HEK293T (cell line): ENCODE measurements around the gene CELF4.

Experiments
- CTCF ChIA-PET: fragments of 350-600 bp; formaldehyde crosslinking; extraction: SDS; loops from one replicate; lab custom pipeline; 2021; ENCODE audit warnings: antibody characterized with exemption, inconsistent platforms; lab: Yijun Ruan, JAX
- POLR2A ChIA-PET: fragments of 350-600 bp; formaldehyde crosslinking; extraction: SDS; loops from one replicate; lab custom pipeline; 2020; ENCODE audit warnings: antibody characterized with exemption, inconsistent platforms; lab: Yijun Ruan, JAX
- DNase-seq: peaks from one replicate; pipeline ENCODE4 v3.0.0; 2012; ENCODE audit warnings: mixed read lengths; ENCODE audit errors: extremely low spot score
- ARNT ChIP-seq: fragments of 450-650 bp; IDR thresholded peaks from 2 replicates; pipeline ENCODE4 v1.6.1; 2017; ENCODE audit warnings: mild to moderate bottlenecking
- BHLHE40 ChIP-seq: fragments of 450-650 bp; IDR thresholded peaks from 2 replicates; pipeline ENCODE4 v1.6.1; 2016; ENCODE audit warnings: mild to moderate bottlenecking, moderate library complexity, borderline replicate concordance
- CTBP1 ChIP-seq: fragments of 450-650 bp; IDR thresholded peaks from 2 replicates; pipeline ENCODE4 v1.6.1; 2016; ENCODE audit warnings: borderline replicate concordance
- ELF4 ChIP-seq: fragments of 450-650 bp; IDR thresholded peaks from 2 replicates; pipeline ENCODE4 v1.6.1; 2017; ENCODE audit warnings: antibody characterized with exemption
- FOXA1 ChIP-seq: fragments of 450-650 bp; IDR thresholded peaks from 2 replicates; pipeline ENCODE4 v1.6.1; 2016; ENCODE audit warnings: mild to moderate bottlenecking
- FOXK2 ChIP-seq: fragments of 450-650 bp; IDR thresholded peaks from 2 replicates; pipeline ENCODE4 v1.6.1; 2016; ENCODE audit warnings: mild to moderate bottlenecking
- FOXM1 ChIP-seq: fragments of 450-650 bp; IDR thresholded peaks from 2 replicates; pipeline ENCODE4 v1.6.1; 2017; ENCODE audit warnings: mild to moderate bottlenecking, borderline replicate concordance
- HDGF ChIP-seq: fragments of 450-650 bp; IDR thresholded peaks from 2 replicates; pipeline ENCODE4 v1.6.1; 2017; ENCODE audit warnings: antibody characterized with exemption, borderline replicate concordance
- L3MBTL2 ChIP-seq: fragments of 450-650 bp; conservative IDR thresholded peaks from 2 replicates; pipeline ENCODE4 v1.6.1; 2016; ENCODE audit warnings: mild to moderate bottlenecking
- LEF1 ChIP-seq: fragments of 450-650 bp; IDR thresholded peaks from 2 replicates; pipeline ENCODE4 v1.6.1; 2017; ENCODE audit warnings: mild to moderate bottlenecking, borderline replicate concordance
- NFRKB ChIP-seq: fragments of 450-650 bp; IDR thresholded peaks from 2 replicates; pipeline ENCODE4 v1.6.1; 2016; ENCODE audit warnings: mild to moderate bottlenecking, moderate library complexity
- PKNOX1 ChIP-seq: fragments of 450-650 bp; IDR thresholded peaks from 2 replicates; pipeline ENCODE4 v1.6.1; 2016
- SP1 ChIP-seq: fragments of 450-650 bp; IDR thresholded peaks from 2 replicates; pipeline ENCODE4 v1.6.1; 2017
- SUZ12 ChIP-seq: fragments of 450-650 bp; IDR thresholded peaks from 2 replicates; pipeline ENCODE4 v1.6.1; 2016; ENCODE audit warnings: mild to moderate bottlenecking
- TARDBP ChIP-seq: fragments of 450-650 bp; IDR thresholded peaks from 2 replicates; pipeline ENCODE4 v1.6.1; 2016
- ZNF384 ChIP-seq: fragments of 450-650 bp; IDR thresholded peaks from 2 replicates; pipeline ENCODE4 v1.6.1; 2016

CELF4 gene

GRCh38 chr18:37412829-37413228 lies 152.8 kb downstream of the CELF4 start:
- ChIA-PET CTCF (no interaction called here), POLR2A (no interaction called here)
- no peak for DNase-seq
- TF ChIP-seq FOXK2 (no peak), PKNOX1 (no peak), FOXM1 (no peak), SP1 (no peak), BHLHE40 (no peak), ZNF384 (no peak)

- ChIA-PET CTCF (no interaction called here), POLR2A (no interaction called here)
- no peak for TF ChIP-seq ELF4
- TF ChIP-seq PKNOX1, result no peak
- no peak for TF ChIP-seq SUZ12
- TF ChIP-seq LEF1, result no peak
- TF ChIP-seq FOXM1, result no peak
- TF ChIP-seq FOXA1, result no peak
- no peak for TF ChIP-seq L3MBTL2
- no peak for TF ChIP-seq ARNT
- no peak for TF ChIP-seq TARDBP
- TF ChIP-seq CTBP1, result no peak
- no peak for TF ChIP-seq SP1
- TF ChIP-seq HDGF, result no peak
- TF ChIP-seq BHLHE40, result no peak
- TF ChIP-seq FOXK2, result no peak
- no peak for TF ChIP-seq NFRKB
- TF ChIP-seq ZNF384, result no peak
- DNase-seq, result no peak
These were observed 153.3 kb downstream of the CELF4 start for GRCh38 chr18:37412333-37412732.

GRCh38 chr18:37409878-37410277 lies 155.7 kb downstream of the CELF4 start:
- no peak for TF ChIP-seq FOXM1
- TF ChIP-seq HDGF, result no peak
- TF ChIP-seq SP1, result no peak
- TF ChIP-seq FOXK2, result no peak
- no peak for TF ChIP-seq PKNOX1
- TF ChIP-seq LEF1, result no peak
- ChIA-PET POLR2A (no interaction called here), CTCF (interaction anchor here (0.9 kb wide), 1 partner anchor 88 kb away, joined by 3 read pairs; no protein-coding TSS in a partner anchor)
- no peak for DNase-seq

- no peak for DNase-seq
- ChIA-PET CTCF (interaction anchor here (0.9 to 1.1 kb wide), 2 partner anchors 87 to 157 kb away, joined by 3 read pairs; no protein-coding TSS in a partner anchor), POLR2A (no interaction called here)
- TF ChIP-seq CTBP1 (no peak), ZNF384 (no peak), SP1 (no peak), LEF1 (no peak), ARNT (no peak)
These were observed 156.8 kb downstream of the CELF4 start for GRCh38 chr18:37408676-37409265.

GRCh38 chr18:37407571-37407970 lies 158.0 kb downstream of the CELF4 start:
- POLR2A ChIA-PET, result no interaction called here

More at GRCh38 chr18:37407571-37407970, 158.0 kb downstream of the CELF4 start:
- TF ChIP-seq FOXK2, result no peak
- TF ChIP-seq SP1, result no peak
- TF ChIP-seq FOXM1, result no peak
- TF ChIP-seq ELF4, result no peak
- no peak for TF ChIP-seq FOXA1
- TF ChIP-seq ARNT, result no peak
- no peak for TF ChIP-seq SUZ12
- no peak for TF ChIP-seq CTBP1
- TF ChIP-seq PKNOX1, result no peak
- no peak for TF ChIP-seq TARDBP
- no peak for TF ChIP-seq NFRKB
- no peak for TF ChIP-seq HDGF
- no peak for TF ChIP-seq BHLHE40
- no peak for TF ChIP-seq ZNF384
- CTCF ChIA-PET, result interaction anchor here (1.1 kb wide), 1 partner anchor 156 kb away, joined by 3 read pairs; no protein-coding TSS in a partner anchor
- no peak for DNase-seq
